HG03520 (cell line): ENCODE results near the gene SDK1.

ENCODE experiments used
- ATAC-seq: cut with Tn5 transposase; IDR thresholded peaks from one replicate; pipeline ENCODE4 v1.9.1; 2021; ENCODE audit warnings: mild to moderate bottlenecking, moderate library complexity; ENCODE audit not compliant: unreplicated experiment

The SDK1 gene

DNA sequence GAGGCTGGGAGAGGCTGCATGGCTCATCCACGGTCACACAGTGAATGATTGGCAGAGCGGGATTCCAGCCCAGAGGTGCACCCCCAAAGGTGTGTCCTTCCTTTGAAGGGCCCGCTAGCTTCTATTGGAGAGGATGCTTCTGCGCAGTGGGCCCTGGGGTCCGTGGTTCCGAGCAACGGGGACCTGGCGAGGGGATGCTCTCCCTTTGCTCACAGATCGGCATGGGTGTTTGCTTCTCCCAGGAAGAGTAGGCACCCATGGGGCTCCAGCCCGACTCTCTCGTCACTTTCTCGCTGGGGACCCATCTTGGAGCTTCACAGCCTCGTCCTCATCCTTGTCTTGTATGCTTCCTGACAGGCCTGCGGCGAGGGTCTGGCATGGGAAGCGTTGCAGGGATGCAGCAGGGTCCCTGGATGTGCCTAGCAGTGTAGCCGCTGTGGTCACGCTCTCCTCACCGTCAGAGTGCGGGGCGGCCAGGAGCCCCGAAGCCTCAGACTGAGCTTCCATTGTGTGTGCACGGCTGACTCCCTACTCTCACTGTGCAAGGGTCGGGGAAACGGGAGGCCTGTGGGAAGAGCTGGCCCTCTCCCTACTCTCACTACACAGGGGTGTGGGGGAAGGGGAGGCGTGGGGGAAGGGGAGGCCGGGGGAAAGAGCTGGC is 842.6 kb downstream of the SDK1 start:
- ATAC-seq: no peak

DNA sequence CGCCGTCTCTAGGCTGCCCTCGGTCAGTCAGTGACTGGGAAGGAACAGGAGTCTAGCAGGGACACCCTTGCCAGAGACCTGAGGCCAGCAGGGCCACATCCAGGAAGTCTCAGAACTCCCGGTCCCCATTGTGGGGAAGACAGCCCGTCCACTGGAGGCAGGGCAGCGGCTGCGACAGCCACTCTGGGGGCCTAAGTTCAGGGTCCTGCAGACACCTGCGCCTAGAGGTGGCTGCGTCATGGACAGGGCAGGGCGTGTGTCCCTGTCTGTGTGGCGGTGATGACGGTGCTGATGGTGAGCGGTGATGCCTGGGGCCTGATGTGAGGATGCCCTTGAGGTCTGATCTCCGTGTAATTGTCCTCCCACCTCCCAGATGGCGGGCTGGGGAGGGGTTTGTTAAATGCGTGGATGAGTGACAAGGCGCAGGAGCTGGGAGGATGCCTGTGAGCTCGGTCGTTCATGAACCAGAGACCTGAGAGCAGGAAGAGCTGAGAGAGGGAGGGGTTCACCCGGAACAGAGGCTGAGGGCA is 843.2 kb downstream of the SDK1 start:
- no peak for ATAC-seq

DNA sequence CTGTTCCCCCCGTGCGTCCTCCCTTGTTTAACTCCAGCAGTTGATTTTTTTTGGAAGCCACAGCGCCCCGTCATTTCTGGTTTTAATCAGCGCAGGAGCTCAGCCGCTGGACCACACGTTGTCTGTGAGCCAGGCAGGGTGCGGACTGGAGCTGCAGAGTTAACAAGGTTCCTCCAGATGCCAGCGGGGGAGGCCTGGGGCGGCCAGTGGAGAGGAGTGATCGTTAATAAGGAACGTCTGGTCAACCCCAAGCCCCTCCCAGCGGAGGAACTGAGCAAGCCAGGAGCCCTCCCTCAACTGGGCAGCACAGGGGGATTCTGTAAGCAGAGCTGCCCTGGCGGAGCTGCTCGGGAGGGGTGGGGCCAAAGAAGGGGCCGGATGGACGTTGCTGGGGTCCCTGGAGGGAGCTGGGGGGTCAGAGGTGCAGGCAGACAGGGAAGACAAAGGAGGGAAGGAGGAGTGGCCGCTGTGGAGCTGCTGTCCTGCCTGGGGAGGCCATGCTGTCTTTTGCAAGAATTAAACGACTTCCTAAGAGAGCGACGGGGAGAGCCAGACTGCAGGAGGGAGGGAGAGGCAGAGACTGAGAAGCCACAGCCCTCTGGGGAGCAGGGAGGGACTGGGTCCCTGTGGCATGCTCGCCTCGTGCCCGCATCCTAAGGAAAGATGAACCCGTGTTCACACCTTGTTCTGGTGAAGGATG is 843.9 kb downstream of the SDK1 start:
- ATAC-seq: no peak

DNA sequence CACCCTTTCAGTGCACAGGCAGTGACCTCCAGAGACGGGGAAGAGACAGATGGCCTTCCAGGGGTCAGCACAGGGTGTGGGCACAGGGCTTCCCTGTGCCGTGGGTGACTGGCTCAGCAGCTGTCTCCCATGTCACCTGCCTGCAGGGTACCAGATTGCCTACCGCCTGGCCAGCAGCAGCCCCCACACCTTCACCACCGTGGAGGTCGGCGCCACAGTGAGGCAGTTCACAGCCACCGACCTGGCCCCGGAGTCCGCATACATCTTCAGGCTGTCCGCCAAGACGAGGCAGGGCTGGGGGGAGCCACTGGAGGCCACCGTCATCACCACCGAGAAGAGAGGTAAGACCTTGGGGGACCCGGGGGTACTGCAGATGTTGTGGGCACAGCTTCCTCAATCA is 844.5 kb downstream of the SDK1 start:
- no peak for ATAC-seq

DNA sequence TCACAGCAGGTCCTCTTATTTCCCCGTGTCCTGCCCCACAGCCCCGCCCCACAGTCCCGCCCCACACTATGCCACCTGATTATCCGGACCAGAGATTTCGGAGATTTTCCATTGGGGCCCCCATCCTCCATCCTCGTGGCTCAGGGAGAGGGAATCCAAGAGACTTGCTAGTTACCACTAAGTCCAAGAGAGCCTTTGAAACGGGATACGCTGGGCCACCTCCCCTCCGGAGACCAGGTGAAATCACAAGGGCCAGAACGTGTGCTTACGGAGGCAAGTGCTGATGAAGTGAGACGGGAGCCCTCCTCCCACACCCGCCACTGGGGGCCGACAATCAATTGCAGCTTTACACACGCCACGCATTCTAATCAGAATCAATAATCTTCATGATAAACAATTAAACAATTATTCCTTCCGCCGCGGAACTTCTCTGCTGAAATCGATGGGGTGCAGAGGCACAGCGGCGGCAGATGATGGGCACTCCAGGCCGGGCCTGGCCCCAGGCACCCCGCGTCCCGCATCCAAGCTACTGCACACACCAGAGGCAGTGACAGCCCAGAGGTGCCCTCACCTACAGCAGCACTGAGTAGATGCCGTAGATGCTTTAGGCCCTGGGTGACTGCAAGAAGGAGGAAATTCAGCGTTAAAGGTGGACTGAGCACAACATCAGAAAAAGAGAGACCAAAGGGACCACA is 847.0 kb downstream of the SDK1 start:
- no peak for ATAC-seq

DNA sequence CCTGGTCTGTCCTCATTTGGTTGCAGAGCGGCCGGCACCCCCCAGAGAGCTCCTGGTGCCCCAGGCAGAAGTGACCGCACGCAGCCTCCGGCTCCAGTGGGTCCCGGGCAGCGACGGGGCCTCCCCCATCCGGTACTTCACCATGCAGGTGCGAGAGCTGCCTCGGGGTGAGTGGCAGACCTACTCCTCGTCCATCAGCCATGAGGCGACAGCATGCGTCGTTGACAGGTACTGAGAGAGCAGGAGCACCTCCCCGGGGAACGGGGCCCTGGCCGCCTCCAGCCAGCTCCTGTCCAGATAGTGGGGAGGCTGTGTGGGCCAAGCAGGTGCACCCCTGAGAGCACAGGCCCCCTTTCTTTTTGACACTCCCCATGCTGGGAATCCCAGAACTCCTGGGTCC is 848.2 kb downstream of the SDK1 start:
- ATAC-seq: no peak

DNA sequence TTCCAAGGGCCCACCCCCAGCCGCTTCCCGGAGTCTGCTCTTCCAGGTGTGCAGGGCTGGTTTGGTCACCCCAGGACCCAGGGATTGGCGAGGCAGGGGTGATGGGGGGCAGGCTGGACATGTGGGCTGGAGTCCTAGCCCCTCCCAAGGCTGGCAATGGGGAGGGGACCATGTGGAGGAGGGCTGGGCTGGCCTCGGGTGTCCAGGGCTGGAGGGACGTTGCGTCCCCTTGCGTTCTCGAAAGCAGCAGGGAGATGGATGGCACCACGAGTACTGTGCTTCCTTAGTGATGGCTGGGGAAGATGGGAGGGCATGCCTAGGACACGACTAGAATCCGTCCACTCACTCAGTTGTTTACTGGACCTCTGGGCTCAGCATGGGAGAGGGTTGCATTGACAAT is 848.6 kb downstream of the SDK1 start:
- no peak for ATAC-seq

DNA sequence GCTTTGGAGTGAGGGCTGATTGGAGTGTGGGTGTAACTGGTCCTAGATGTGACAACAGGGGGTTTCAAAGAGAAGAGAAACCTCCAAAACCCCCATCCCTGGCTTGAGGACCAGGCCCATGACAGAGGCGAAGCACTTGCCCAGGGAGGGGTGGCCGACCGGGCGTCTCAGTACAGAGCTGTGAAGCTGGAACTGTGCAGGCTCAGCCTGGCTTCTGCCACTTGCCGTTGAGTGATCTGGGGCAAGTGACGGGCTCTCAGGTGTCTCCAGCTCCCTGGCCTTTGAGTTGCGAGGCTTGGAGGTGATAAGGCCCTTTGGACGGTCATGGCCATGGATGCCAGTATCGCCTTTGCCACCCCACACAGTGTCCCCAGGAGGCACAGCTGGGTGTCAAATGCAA is 849.7 kb downstream of the SDK1 start:
- ATAC-seq: no peak

DNA sequence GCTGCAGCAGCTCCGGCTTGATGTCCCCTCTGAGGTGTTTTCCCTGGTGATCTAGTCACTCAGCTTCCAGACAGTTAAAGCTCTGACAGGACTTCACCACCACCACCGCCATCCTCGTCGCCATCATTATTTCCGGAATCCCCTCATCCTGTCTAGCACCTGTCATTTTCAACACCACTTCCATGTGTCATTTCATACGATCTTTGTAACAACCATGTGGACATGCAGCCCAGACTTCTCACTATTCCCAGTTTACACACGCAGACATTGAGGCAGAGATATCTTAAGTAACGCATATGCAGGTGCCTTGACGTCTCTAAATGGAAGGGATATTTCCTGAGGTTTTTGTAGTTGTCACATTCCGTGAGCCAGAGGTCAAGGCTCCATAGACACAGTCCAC is 850.5 kb downstream of the SDK1 start:
- no peak for ATAC-seq

DNA sequence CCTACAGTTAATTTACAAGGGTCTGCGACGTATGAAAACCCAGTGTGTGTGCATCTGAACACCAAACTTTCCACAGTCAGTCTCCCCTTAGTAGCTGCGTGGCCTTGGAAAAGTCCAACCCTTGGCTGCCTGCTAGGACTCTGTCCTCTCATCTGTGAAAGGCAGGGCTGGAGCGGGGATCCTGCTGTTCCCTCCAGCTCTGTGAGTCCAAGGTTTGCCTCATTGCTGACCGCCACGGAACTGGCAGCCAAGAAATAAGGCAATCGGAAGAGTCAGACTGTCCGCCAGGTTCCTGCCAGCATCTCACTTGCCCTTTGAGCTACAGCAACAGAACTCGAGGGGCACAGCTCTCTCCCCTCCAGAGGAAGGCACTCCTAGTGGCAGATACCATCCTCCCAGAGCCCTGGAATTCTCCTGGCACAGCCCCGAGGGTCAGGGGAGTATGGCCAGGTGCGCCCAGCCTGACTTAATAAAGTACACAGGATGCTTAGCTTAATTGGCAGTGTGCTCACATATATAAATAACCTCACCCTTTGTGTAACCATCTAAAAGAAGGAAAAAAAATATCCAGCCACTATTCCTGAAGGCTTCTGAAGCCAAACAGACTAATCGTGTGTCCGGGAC is 851.0 kb downstream of the SDK1 start:
- ATAC-seq: no peak

DNA sequence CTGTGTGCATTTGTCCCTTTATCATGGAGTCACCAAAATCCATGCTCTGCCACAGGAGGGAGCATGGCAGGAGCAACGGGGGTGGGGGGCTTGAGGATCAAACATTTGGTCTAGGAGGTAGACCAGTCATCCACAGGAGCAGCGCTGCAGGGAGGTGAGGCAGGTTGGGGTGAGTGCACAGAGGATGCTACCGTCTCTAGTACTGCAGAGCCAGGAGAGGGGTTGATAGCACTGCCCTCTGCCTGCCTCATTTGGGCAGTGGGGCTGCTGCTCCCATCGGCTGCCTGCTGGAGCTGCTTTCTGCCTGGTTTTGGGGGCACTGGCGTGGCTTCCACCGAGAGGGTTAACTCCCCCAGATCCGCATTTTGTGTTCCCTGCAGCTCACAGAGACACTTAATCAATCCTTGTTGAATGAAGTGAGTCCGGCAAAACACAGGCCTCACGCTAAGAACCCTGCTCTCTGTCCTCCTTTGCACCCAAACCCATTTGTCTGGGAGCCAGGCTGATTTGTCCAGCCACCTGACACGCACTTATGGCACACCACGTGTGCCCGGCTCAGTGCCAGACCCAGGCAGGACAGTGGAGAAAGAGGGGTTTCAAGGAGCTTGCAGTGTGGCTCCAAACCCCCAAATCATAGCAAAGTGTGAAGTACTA is 854.0 kb downstream of the SDK1 start:
- ATAC-seq: no peak

DNA sequence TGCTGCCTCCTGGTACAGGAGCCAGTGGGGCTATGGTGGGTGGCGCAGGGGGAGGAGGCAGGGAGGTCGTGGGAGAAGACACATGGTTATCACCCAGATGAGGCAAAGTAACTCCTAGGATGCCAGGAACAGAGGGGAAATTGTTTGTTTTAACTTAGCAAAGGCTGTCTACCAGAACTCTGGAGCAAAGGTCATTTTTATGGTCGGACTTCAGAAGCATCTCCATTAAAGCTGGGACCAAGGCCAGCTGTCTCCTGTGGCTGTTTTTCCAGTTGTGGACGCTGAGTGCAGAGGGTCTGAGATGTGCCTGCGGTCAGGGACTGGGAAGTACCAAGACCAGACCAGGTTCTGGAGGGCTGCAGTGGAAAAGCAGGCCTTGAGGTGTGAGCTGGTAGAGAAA is 855.1 kb downstream of the SDK1 start:
- no peak for ATAC-seq

DNA sequence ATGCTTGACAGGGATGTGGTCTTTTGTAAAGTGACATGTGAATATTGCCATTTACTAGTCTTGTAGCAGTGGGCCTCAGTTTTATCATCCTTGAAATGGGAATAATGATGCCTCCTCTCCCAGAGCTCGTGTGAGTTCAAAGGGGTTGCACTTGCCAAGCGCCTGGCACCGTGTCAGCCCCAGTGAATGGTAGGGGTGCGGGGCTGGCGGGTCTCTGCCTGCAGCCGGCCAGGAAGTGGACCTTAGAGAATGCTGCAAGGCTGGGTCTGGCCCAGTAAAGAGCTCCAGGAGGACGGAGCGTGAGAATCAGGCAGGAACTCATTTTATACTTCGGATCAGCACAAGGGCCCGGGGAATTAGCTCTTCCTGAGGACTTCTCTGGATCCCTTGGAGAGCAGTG is 856.6 kb downstream of the SDK1 start:
- ATAC-seq: no peak

DNA sequence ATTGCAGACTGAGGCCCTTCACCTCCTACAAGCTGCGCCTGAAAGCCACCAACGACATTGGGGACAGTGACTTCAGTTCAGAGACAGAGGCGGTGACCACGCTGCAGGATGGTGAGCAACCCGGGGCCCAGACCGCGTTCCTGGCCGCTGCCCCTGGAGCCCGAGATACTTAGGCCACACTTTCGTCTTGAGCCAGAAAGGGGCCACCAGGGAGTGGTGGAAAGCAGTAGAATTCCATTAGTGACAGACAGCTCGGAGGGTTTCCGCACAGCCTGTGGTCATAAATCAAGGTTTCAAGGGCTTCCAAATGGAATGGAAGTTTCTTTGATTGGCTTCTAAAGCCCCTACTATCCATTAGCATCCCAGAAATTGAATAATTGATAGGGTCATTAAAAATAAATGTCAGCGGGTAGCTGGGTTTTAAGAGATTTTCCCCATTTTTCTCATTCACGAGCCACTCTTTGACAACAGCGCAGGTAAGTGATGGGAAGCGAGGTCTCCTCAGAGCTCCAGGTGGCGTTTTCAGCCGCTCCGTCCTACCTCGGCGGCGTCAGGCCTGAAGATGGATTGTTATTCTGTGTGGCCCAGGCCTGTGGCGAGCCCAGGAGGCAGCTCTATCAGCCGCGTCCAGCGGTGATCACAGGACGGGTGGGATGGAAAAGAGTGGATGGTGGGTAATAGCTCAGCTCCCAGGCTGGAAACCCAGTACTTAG is 857.5 kb downstream of the SDK1 start:
- no peak for ATAC-seq

DNA sequence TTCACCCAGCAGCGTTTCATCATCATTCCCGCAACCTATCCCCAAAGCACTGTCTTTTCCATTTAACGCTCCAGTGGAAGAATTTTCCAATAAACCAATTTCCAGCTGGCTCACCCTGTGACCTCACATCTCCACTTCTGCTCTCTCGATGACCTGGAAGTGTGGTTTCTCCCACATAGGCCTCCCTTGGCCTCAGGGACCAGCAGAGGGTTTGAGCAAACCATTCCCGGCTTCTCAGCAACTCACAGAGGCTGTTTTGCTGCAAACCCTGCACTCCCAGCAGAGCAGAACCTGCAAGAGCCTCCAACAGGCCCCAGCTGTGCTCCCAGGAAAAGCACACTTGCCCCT is 858.1 kb downstream of the SDK1 start:
- ATAC-seq: no peak

DNA sequence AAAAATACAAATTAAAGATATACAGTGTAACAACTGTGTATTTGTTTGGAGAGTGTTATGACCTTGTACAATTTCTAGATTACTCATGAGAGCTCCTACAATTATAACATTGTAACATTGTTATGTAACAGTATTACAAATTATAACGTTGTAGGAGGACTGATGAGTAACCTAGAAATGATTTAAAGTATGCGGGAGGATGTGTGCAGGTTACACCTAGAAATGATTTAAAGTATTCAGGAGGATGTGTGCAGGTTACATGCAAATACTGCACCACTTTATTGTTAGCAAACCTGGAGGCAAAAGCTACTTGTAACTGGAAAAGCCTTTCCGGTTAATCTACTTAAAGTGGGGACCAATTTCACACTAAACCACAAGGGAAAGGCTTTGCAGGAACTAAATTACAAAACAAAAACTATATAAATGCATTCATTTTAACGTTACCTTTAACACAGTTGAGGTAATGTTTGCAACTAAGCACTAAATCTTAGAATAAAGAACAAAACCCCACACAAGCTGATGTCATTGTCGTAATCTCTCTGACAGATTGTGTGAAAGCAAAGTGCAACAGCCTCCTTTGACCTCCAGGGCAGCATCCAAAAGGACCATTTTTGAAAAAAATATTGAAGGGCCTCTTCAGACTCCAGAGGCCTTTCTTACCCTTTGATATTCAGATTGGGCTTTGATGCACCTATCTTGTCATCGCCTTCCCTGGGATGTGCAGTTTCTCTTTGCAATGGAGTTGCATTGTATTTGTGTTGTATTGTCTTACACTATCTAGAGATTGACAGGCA is 858.9 kb downstream of the SDK1 start:
- no peak for ATAC-seq

DNA sequence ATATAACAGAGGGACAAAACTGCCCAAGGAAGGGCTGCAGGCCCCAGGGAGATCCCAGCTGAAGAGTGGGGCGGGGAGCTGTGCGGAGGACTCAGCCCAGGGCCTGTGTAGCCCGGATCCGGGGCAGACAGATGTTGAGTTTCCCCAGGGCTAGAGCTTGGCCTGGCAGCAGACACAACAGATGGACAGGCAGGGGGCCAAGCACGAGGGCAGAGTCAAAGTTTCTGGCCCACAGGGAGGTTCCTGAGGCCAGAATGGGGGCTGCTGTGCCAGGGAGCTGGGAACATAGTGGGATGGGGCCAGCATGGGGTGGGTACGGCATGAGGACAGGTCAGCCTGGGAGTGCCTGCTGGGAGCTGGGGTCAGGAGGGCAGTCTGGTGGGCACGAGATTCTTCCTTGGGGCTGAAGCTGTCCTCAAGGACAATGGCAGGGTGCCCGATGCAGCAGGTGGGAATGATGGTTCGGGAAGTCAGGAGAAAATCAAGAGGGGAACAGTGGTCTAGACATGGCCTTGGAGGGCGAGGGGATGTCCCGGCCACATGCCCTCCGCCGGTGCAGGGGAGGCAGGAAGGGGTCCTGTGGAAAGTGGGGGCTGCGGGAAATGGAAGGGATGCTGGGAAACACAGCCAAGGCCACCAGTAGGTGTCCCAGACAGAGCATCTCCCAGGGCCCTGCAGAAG is 862.0 kb downstream of the SDK1 start:
- ATAC-seq: no peak

DNA sequence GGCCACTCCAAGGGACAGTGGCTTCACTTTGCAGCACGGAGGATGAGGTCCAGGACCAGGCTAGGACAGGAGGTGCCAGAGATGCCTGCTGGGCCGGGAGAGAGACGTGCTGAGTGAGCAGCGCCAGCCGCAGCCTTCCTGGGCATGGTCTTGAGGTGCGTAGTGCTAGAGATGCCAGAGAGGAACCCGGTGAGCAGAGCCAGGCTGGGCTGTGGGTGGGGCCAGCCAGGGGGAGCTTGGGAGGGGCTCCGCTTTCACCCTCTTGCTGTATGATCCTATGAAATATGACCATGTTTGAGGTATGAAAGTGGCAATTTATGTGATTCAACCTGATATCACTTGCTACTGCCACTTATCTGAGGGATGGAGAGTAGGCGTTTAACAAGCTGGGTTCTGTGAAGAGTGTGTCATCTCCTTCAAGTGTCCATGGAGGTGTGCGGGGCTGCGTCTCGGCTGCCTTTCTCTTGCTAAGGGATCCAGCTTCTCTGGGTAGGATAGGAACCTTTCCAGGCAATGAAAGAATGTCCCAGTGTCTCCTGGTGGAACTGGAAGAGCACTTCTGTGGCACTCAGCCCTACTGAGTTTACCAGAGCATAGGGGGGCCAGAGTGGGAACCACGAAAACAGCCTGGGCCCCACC is 862.6 kb downstream of the SDK1 start:
- no peak for ATAC-seq

DNA sequence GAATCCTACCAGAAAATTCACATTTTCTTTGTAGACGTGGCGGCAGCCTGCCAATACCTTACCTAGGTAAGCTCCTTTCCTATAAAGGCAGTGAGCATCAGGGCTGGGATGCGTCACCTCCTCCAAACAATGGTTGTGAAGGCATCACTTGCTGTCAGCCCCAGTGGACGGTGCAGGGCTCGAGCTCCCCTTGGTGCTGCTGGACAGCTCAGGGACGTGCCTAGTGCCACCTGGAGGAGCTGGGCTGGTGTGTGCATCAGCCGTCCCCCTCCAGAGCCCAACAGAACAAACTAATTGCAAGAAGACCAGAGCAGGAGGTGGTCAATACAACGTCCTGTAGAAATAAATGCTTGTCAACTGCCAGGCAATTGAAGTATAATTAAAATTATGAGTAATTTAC is 863.5 kb downstream of the SDK1 start:
- no peak for ATAC-seq
